ENCODE measurements around the gene ZCCHC14. TPM values are rescaled to one million over a fixed set of nuclear protein-coding genes. Genes with fewer than 3 reads are reported as not detected.
"Not testable (repeated sequence)": the region's sequence is repeated elsewhere in the genome, so short reads cannot be mapped to it uniquely, and the experiment has no call there.

ZCCHC14 gene
- total RNA-seq, 1 donor from 2014 or later: 11.5 TPM

GRCh38 chr16:87490799-87491521 is 1.9 kb downstream of the ZCCHC14 start:
- H3K9me3 ChIP-seq (ENCODE audit: control insufficient read depth in 3 of 3, low read length in 3 of 3); H3K27me3 ChIP-seq (ENCODE audit: control insufficient read depth in 3 of 3, insufficient read depth in 3 of 3, low read length in 3 of 3); H3K36me3 ChIP-seq (ENCODE audit: control insufficient read depth in 3 of 3, insufficient read depth in 3 of 3, low read length in 3 of 3); H3K27ac ChIP-seq (ENCODE audit: low read depth, low read length): not testable (repeated sequence)
- Histone ChIP-seq H3K9ac (ENCODE audit: low read depth in 1 of 3, low read length in 3 of 3) (peak overlapping the region; percentile 62 to 83 (median 71)), H3K4me1 (ENCODE audit: control insufficient read depth in 3 of 3, insufficient read depth in 3 of 3, low read length in 3 of 3) (peaks cover 45 to 56% (median 54%) of the 10 kb centered on the region in 3 donors), H3K4me3 (ENCODE audit: low read length in 3 of 3) (peak overlapping the region; percentile 76 to 80 (median 77))

- H3K4me3 ChIP-seq (ENCODE audit: low read length in 3 of 3): peak overlapping the region; percentile 76 to 80 (median 77)
These were observed 2.6 kb downstream of the ZCCHC14 start for GRCh38 chr16:87490096-87490798.

DNA sequence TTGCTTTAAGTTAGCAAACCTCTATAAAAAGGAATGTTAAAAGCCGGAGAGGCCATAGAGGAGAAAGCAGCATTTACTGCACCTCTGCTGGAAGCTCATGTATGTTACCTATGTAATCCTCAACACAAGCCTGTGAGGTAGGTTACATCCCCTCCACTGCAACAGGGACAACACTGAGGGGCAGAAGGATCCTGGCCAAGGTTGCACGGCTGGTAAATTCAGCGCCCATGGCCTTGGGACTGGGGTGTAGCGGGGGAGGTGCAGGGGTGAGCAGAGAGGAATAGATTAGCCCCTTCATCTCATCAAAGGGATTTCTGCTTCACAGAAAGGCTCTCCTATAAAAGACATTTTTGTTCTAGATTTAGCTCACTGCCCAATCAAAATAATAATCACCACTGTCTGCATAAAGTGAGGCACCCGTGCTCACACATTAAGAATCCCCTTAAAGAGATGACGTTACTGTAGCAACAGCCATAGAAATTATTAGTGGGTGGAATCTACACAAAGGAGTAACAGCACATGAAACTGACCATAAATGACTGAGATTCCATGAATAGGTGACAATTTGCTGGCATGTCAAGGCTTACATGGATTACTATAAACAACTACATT is 3.3 kb downstream of the ZCCHC14 start:
- no peak overlapping the region for H3K27ac ChIP-seq (ENCODE audit: low read depth, low read length)
- H3K4me1 ChIP-seq (ENCODE audit: control insufficient read depth in 3 of 3, insufficient read depth in 3 of 3, low read length in 3 of 3): peaks cover 48 to 62% (median 61%) of the 10 kb centered on the region in 3 donors
- peak overlapping the region; percentile 51 to 83 (median 62) for H3K9ac ChIP-seq (ENCODE audit: low read depth in 1 of 3, low read length in 3 of 3)
- no peaks in the 10 kb centered on the region for H3K36me3 ChIP-seq (ENCODE audit: control insufficient read depth in 3 of 3, insufficient read depth in 3 of 3, low read length in 3 of 3)
- H3K9me3 ChIP-seq (ENCODE audit: control insufficient read depth in 3 of 3, low read length in 3 of 3): no peaks in the 10 kb centered on the region
- no peaks in the 10 kb centered on the region for H3K27me3 ChIP-seq (ENCODE audit: control insufficient read depth in 3 of 3, insufficient read depth in 3 of 3, low read length in 3 of 3)
- H3K4me3 ChIP-seq (ENCODE audit: low read length in 3 of 3): peak overlapping the region; percentile 76 to 80 (median 77)

More at GRCh38 chr16:87490096-87490798, 2.6 kb downstream of the ZCCHC14 start:
- Histone ChIP-seq H3K27ac (ENCODE audit: low read depth, low read length) (no peak overlapping the region), H3K9ac (ENCODE audit: low read depth in 1 of 3, low read length in 3 of 3) (peak overlapping the region; percentile 62 to 83 (median 71)), H3K4me1 (ENCODE audit: control insufficient read depth in 3 of 3, insufficient read depth in 3 of 3, low read length in 3 of 3) (peaks cover 45 to 57% (median 56%) of the 10 kb centered on the region in 3 donors), H3K9me3 (ENCODE audit: control insufficient read depth in 3 of 3, low read length in 3 of 3) (no peaks in the 10 kb centered on the region), H3K27me3 (ENCODE audit: control insufficient read depth in 3 of 3, insufficient read depth in 3 of 3, low read length in 3 of 3) (no peaks in the 10 kb centered on the region), H3K36me3 (ENCODE audit: control insufficient read depth in 3 of 3, insufficient read depth in 3 of 3, low read length in 3 of 3) (no peaks in the 10 kb centered on the region)

DNA sequence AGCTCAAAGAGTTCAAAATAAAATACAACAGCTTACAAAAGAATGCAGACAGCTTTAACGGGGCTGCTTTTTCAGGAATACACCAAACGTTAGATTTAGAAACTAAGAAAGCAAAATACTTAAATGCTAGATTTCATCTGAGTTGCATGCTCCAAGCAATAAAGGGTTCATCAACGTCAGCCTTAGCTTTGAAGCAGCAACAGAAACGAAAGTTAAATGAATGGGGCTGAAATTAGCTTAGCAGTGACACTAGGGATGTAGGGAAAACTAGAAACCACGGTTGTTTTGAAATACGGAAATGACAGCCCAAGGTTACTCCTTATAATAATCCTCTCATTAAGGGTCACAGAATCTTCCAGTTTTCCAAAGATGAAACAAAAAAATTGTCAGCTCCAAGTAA is 3.9 kb downstream of the ZCCHC14 start:
- H3K9ac ChIP-seq (ENCODE audit: low read depth in 1 of 3, low read length in 3 of 3): peak overlapping the region in 2 of 3 donors; percentile 51 to 62
- H3K27me3 ChIP-seq (ENCODE audit: control insufficient read depth in 3 of 3, insufficient read depth in 3 of 3, low read length in 3 of 3); H3K27ac ChIP-seq (ENCODE audit: low read depth, low read length); H3K9me3 ChIP-seq (ENCODE audit: control insufficient read depth in 3 of 3, low read length in 3 of 3); H3K36me3 ChIP-seq (ENCODE audit: control insufficient read depth in 3 of 3, insufficient read depth in 3 of 3, low read length in 3 of 3): not testable (repeated sequence)
- H3K4me1 ChIP-seq (ENCODE audit: control insufficient read depth in 3 of 3, insufficient read depth in 3 of 3, low read length in 3 of 3): peaks cover 54 to 68% (median 67%) of the 10 kb centered on the region in 3 donors
- peak overlapping the region in 2 of 3 donors; percentile 23 to 52 for H3K4me3 ChIP-seq (ENCODE audit: low read length in 3 of 3)

- peak overlapping the region in 1 of 3 donors; percentile 22 for H3K4me3 ChIP-seq (ENCODE audit: low read length in 3 of 3)
- H3K27me3 ChIP-seq (ENCODE audit: control insufficient read depth in 3 of 3, insufficient read depth in 3 of 3, low read length in 3 of 3): no peaks in the 10 kb centered on the region
- no peak overlapping the region for H3K9ac ChIP-seq (ENCODE audit: low read depth in 1 of 3, low read length in 3 of 3)
- H3K9me3 ChIP-seq (ENCODE audit: control insufficient read depth in 3 of 3, low read length in 3 of 3): no peaks in the 10 kb centered on the region
- H3K27ac ChIP-seq (ENCODE audit: low read depth, low read length): no peak overlapping the region
- peaks cover 56 to 66% (median 66%) of the 10 kb centered on the region in 3 donors for H3K4me1 ChIP-seq (ENCODE audit: control insufficient read depth in 3 of 3, insufficient read depth in 3 of 3, low read length in 3 of 3)
- no peaks in the 10 kb centered on the region for H3K36me3 ChIP-seq (ENCODE audit: control insufficient read depth in 3 of 3, insufficient read depth in 3 of 3, low read length in 3 of 3)
These were observed 5.4 kb downstream of the ZCCHC14 start for GRCh38 chr16:87487361-87487924.

- no peak overlapping the region for H3K4me3 ChIP-seq (ENCODE audit: low read length in 3 of 3)
- H3K9ac ChIP-seq (ENCODE audit: low read depth in 1 of 3, low read length in 3 of 3): peak overlapping the region in 1 of 3 donors; percentile 33
- H3K27me3 ChIP-seq (ENCODE audit: control insufficient read depth in 3 of 3, insufficient read depth in 3 of 3, low read length in 3 of 3): no peaks in the 10 kb centered on the region
- no peak overlapping the region for H3K27ac ChIP-seq (ENCODE audit: low read depth, low read length)
- no peaks in the 10 kb centered on the region for H3K36me3 ChIP-seq (ENCODE audit: control insufficient read depth in 3 of 3, insufficient read depth in 3 of 3, low read length in 3 of 3)
- no peaks in the 10 kb centered on the region for H3K9me3 ChIP-seq (ENCODE audit: control insufficient read depth in 3 of 3, low read length in 3 of 3)
- peaks cover 60 to 69% (median 67%) of the 10 kb centered on the region in 3 donors for H3K4me1 ChIP-seq (ENCODE audit: control insufficient read depth in 3 of 3, insufficient read depth in 3 of 3, low read length in 3 of 3)
These were observed 6.0 kb downstream of the ZCCHC14 start for GRCh38 chr16:87486713-87487247.

- no peaks in the 10 kb centered on the region for H3K9me3 ChIP-seq (ENCODE audit: control insufficient read depth in 3 of 3, low read length in 3 of 3)
- no peak overlapping the region for H3K27ac ChIP-seq (ENCODE audit: low read depth, low read length)
- no peaks in the 10 kb centered on the region for H3K27me3 ChIP-seq (ENCODE audit: control insufficient read depth in 3 of 3, insufficient read depth in 3 of 3, low read length in 3 of 3)
- H3K9ac ChIP-seq (ENCODE audit: low read depth in 1 of 3, low read length in 3 of 3): peak overlapping the region in 2 of 3 donors; percentile 27 to 33
- no peak overlapping the region for H3K4me3 ChIP-seq (ENCODE audit: low read length in 3 of 3)
- no peaks in the 10 kb centered on the region for H3K36me3 ChIP-seq (ENCODE audit: control insufficient read depth in 3 of 3, insufficient read depth in 3 of 3, low read length in 3 of 3)
- peaks cover 59 to 67% (median 65%) of the 10 kb centered on the region in 3 donors for H3K4me1 ChIP-seq (ENCODE audit: control insufficient read depth in 3 of 3, insufficient read depth in 3 of 3, low read length in 3 of 3)
These were observed 6.5 kb downstream of the ZCCHC14 start for GRCh38 chr16:87486282-87486681.

DNA sequence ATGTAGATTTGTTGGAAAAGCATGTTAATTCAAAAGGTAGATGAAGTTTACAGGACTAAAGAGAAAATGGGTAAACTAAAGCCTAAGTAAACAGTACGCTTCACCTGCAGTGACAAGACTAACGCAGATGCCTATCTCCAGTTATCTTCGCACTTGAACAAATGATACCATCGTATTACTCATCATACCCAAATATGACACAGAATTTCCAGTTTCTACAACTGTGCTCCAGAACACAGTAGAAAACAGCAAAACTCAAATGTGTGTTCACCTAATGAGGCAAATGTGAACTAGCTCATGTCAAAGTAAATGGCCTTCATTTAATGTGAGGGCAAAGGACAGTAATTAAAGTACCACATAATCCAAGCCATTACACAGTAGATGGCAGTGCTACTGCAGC is 7.0 kb downstream of the ZCCHC14 start:
- H3K9ac ChIP-seq (ENCODE audit: low read depth in 1 of 3, low read length in 3 of 3); H3K4me3 ChIP-seq (ENCODE audit: low read length in 3 of 3); H3K9me3 ChIP-seq (ENCODE audit: control insufficient read depth in 3 of 3, low read length in 3 of 3); H3K36me3 ChIP-seq (ENCODE audit: control insufficient read depth in 3 of 3, insufficient read depth in 3 of 3, low read length in 3 of 3); H3K27ac ChIP-seq (ENCODE audit: low read depth, low read length); H3K27me3 ChIP-seq (ENCODE audit: control insufficient read depth in 3 of 3, insufficient read depth in 3 of 3, low read length in 3 of 3): not testable (repeated sequence)
- H3K4me1 ChIP-seq (ENCODE audit: control insufficient read depth in 3 of 3, insufficient read depth in 3 of 3, low read length in 3 of 3): peaks cover 58 to 64% (median 62%) of the 10 kb centered on the region in 3 donors

DNA sequence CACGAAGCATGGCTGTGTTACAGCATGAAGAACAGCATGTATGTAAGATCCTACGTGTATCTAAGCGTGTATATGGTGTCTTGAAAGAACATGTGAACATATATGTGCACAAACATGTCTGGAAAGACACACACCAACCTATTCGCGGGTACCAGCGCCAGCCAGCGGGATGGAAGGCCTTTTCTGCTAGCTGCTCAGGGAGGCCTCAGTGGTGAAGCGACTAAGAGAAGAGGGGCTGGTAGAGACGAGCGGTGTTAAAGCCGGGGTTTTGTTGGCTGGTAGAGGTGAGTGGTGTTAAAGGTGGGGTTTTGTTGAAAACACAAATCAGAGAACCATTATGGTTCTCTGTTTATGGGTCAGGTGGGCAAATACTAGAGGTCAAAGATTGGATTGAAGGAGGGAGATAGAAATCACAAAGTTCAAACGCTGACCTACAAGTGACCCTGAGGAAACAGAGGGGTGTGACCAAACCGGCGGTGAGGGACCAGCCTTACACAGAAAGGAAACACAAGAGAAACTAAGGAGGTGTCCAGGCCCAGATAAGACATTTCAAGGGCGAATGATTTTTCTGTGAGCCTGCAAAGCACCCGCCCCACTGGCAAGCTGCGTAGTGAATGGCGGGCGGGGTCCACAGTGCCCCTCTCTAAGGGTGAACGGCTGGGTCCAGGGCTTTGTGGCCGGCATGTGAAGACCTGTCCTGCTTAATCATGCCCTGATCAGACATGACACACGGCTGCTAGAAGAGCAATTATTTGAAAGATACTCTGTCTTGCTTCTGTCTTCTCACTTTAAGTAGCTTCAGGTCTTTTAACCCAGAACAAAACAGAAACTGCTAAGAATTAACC is 8.1 kb downstream of the ZCCHC14 start:
- Histone ChIP-seq H3K36me3 (ENCODE audit: control insufficient read depth in 3 of 3, insufficient read depth in 3 of 3, low read length in 3 of 3) (no peaks in the 10 kb centered on the region), H3K9me3 (ENCODE audit: control insufficient read depth in 3 of 3, low read length in 3 of 3) (no peaks in the 10 kb centered on the region), H3K27me3 (ENCODE audit: control insufficient read depth in 3 of 3, insufficient read depth in 3 of 3, low read length in 3 of 3) (no peaks in the 10 kb centered on the region), H3K27ac (ENCODE audit: low read depth, low read length) (peak overlapping the region; percentile 20), H3K4me3 (ENCODE audit: low read length in 3 of 3) (no peak overlapping the region), H3K4me1 (ENCODE audit: control insufficient read depth in 3 of 3, insufficient read depth in 3 of 3, low read length in 3 of 3) (peaks cover 53 to 59% (median 57%) of the 10 kb centered on the region in 3 donors), H3K9ac (ENCODE audit: low read depth in 1 of 3, low read length in 3 of 3) (no peak overlapping the region)
